GM12874 (cell line): Measurements from ENCODE around the gene ITK.

Source experiments
- CTCF ChIP-seq: IDR thresholded peaks from 2 replicates; pipeline ENCODE4 v1.5.1; 2011; ENCODE audit warnings: low read depth, mild to moderate bottlenecking, control low read depth, low read length, moderate library complexity; ENCODE audit not compliant: insufficient read depth

Gene ITK

GRCh38 chr5:157214861-157215513, 34.3 kb downstream of the ITK start:
- TF ChIP-seq CTCF, result no peak

GRCh38 chr5:157215514-157216167, 35.0 kb downstream of the ITK start:
- no peak for TF ChIP-seq CTCF

- no peak for TF ChIP-seq CTCF
These were observed 35.9 kb downstream of the ITK start for GRCh38 chr5:157216391-157217142.

GRCh38 chr5:157217289-157218024, 36.8 kb downstream of the ITK start:
- no peak for TF ChIP-seq CTCF

GRCh38 chr5:157219491-157220271, 39.0 kb downstream of the ITK start:
- no peak for TF ChIP-seq CTCF

GRCh38 chr5:157221959-157222358, 41.3 kb downstream of the ITK start:
- TF ChIP-seq CTCF, result no peak
